Measurements from ENCODE around the gene WDFY2. TPM values are rescaled to one million over a fixed set of nuclear protein-coding genes. Genes with fewer than 3 reads are reported as not detected.

WDFY2 gene
- total and polyA plus RNA-seq, 10 of the 15 experiments (the other 5 are each of a cell fraction or from before 2014, with no cell fraction given) = 2.1 to 13.0 (median 8.1) TPM

- Histone ChIP-seq H4K20me1 (ENCODE audit: control insufficient read depth, insufficient read depth) (no peaks in the 10 kb centered on the region), H3K4me1 (ENCODE audit: control insufficient read depth, insufficient read depth, low read length) (peaks cover 9% of the 10 kb centered on the region; the same call in 1 of the 2 replicates), H3K36me3 (ENCODE audit: control insufficient read depth in 2 of 2, insufficient read depth in 2 of 2, low read length in 1 of 2) (no peaks in the 10 kb centered on the region), H3K9ac (ENCODE audit: control insufficient read depth, insufficient read depth, low read length) (no peak overlapping the region), H2AFZ (ENCODE audit: control insufficient read depth, low read depth, low read length) (no peak overlapping the region), H3K79me2 (ENCODE audit: control insufficient read depth, insufficient read depth, low read length) (peaks cover 4% of the 10 kb centered on the region), H3K27ac (ENCODE audit: control insufficient read depth, insufficient read depth) (no peak overlapping the region), H3K27me3 (replicated peaks in 1 of 2; ENCODE audit: control insufficient read depth in 2 of 2, insufficient read depth in 2 of 2, low read length in 1 of 2) (no peaks in the 10 kb centered on the region), H3K4me3 (no peak overlapping the region), H3K4me2 (ENCODE audit: control insufficient read depth, insufficient read depth) (no peak overlapping the region), H3K9me3 (replicated peaks; ENCODE audit: control insufficient read depth, insufficient read depth, low read length) (no peaks in the 10 kb centered on the region)
- ATAC-seq (no peak), FAIRE-seq (no peak), DNase-seq (ENCODE audit: low read depth, low spot score) (no peak)
- ChIA-PET CTCF (interaction anchor here (1.4 kb wide), 1 partner anchor 218 kb away, joined by 3 read pairs; no protein-coding TSS in a partner anchor), RAD21 (ENCODE audit: unreplicated experiment) (no interaction called here), POLR2A (no interaction called here), SMC1A (ENCODE audit: uncharacterized antibody, unreplicated experiment) (interaction anchor here (0.6 kb wide), 1 partner anchor 214 kb away, joined by 3 read pairs; no protein-coding TSS in a partner anchor)
- intact Hi-C loops (cut with micrococcal nuclease; ENCODE audit: unreplicated experiment) = no loop called here
- WGBS (ENCODE audit: insufficient coverage, insufficient replicate concordance, low lambda C conversion rate, missing lambda C conversion rate) = 60% methylated on average over 5 of the region's 7 CpGs
- TF ChIP-seq POLR2AphosphoS5 (IDR thresholded peaks at IDR 0.05; ENCODE audit: low read length) = no peak
- no peak for TF ChIP-seq FOS (IDR thresholded peaks at IDR 0.05; ENCODE audit: borderline replicate concordance, extremely low read depth, insufficient read length)
- TF ChIP-seq ATF7 (IDR thresholded peaks at IDR 0.05; ENCODE audit: low read depth) = no peak
- TF ChIP-seq CEBPZ (IDR thresholded peaks at IDR 0.05; ENCODE audit: low read depth, low read length) = no peak
- no peak for TF ChIP-seq ZNF207 (IDR thresholded peaks at IDR 0.05; ENCODE audit: borderline replicate concordance)
- no peak for TF ChIP-seq RELA (IDR thresholded peaks at IDR 0.05; ENCODE audit: borderline replicate concordance, partially characterized antibody)
- no peak for TF ChIP-seq IKZF1 (conservative IDR thresholded peaks at IDR 0.05)
- no peak for TF ChIP-seq ATF2 (IDR thresholded peaks at IDR 0.05; ENCODE audit: low read length)
- TF ChIP-seq NFXL1 (IDR thresholded peaks at IDR 0.05; ENCODE audit: borderline replicate concordance) = no peak
- no peak for TF ChIP-seq SKIL (IDR thresholded peaks at IDR 0.05; ENCODE audit: low read depth, poor library complexity, severe bottlenecking)
- TF ChIP-seq HDAC2 (IDR thresholded peaks at IDR 0.05) = no peak
- no peak for TF ChIP-seq JUND (IDR thresholded peaks at IDR 0.05; ENCODE audit: low read depth, low read length)
- TF ChIP-seq MLLT1 (IDR thresholded peaks at IDR 0.05) = no peak
- in situ Hi-C loops (cut with MboI) = loop anchor here (10.0 kb wide), 1 partner anchor 125 kb away; the partner anchor contains the start of gene INTS6
- BruUV-seq (replicated peaks) = no TSS peak
These were observed 4.6 kb upstream of the WDFY2 start for GRCh38 chr13:51579676-51580075.

Measured in GM12878 (cell line).